ENCODE data around the gene ITGA2. TPM values are rescaled to one million over a fixed set of nuclear protein-coding genes. Genes with fewer than 3 reads are reported as not detected.
"Not testable (repeated sequence)": the region's sequence is repeated elsewhere in the genome, so short reads cannot be mapped to it uniquely, and the experiment has no call there.

ITGA2 gene
- total RNA-seq, 1 experiment from 2014 or later = 5.2 TPM

DNA sequence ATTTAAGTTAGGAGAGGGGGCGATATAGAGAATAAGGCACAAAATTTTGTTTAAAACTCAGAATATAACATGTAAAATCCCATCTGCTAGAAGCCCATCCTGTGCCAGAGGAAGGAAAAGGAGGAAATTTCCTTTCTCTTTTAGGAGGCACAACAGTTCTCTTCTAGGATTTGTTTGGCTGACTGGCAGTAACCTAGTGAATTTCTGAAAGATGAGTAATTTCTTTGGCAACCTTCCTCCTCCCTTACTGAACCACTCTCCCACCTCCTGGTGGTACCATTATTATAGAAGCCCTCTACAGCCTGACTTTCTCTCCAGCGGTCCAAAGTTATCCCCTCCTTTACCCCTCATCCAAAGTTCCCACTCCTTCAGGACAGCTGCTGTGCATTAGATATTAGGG lies 102.1 kb downstream of the ITGA2 start:
- peak in 1 of 2 experiments; percentile 66 for DNase-seq (ENCODE audit: low read depth in 1 of 2, low spot score in 2 of 2)
- no peaks in the 10 kb centered on the region for H3K9me3 ChIP-seq (replicated peaks)
- H3K27ac ChIP-seq = no peak overlapping the region; the same call in 1 of the 2 replicates
- H3K4me1 ChIP-seq (replicated peaks) = peaks cover 13% of the 10 kb centered on the region
- no peak overlapping the region for H3K4me3 ChIP-seq
- peaks cover 9% of the 10 kb centered on the region for H3K36me3 ChIP-seq
- H3K27me3 ChIP-seq (replicated peaks) = no peaks in the 10 kb centered on the region

DNA sequence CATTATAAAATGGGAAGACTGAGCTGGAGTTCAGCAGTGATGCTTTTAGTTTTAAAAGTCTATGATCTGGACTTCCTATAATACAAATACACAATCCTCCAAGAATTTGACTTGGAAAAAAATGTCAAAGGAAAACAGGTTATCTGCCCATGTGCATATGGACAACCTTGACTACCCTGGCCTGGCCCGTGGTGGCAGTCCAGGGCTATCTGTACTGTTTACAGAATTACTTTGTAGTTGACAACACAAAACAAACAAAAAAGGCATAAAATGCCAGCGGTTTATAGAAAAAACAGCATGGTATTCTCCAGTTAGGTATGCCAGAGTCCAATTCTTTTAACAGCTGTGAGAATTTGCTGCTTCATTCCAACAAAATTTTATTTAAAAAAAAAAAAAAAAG lies 103.1 kb downstream of the ITGA2 start:
- Histone ChIP-seq H3K9me3 (replicated peaks) (no peaks in the 10 kb centered on the region), H3K4me3 (no peak overlapping the region), H3K27ac (no peak overlapping the region), H3K27me3 (replicated peaks) (no peaks in the 10 kb centered on the region), H3K4me1 (replicated peaks) (peaks cover 13% of the 10 kb centered on the region), H3K36me3 (peaks cover 19% of the 10 kb centered on the region)
- DNase-seq (ENCODE audit: low read depth in 1 of 2, low spot score in 2 of 2) = no peak

DNA sequence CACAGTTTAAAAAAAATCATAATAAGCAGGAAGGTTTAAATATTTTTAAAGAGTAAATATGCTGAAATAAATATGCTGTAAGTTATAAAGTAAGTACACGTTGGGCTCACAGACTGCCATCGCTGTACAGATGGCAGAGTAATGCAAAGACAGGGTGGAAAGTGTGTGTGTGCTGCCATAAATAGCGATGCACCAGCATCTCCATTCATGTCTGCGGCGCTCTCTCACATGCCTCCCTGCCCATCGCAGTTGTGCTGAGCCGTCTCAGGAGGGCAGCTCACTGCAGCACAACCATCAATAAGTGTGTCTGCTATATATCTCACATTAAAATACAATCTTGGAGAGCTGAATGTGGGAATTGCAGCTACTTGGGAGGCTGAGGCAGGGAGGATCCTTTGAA lies 106.1 kb downstream of the ITGA2 start:
- Histone ChIP-seq H3K9me3 (replicated peaks) (no peaks in the 10 kb centered on the region), H3K27me3 (replicated peaks) (no peaks in the 10 kb centered on the region), H3K27ac (no peak overlapping the region), H3K36me3 (peaks cover 41% of the 10 kb centered on the region), H3K4me3 (no peak overlapping the region), H3K4me1 (replicated peaks) (peaks cover 13% of the 10 kb centered on the region)
- DNase-seq (ENCODE audit: low read depth in 1 of 2, low spot score in 2 of 2) = no peak

DNA sequence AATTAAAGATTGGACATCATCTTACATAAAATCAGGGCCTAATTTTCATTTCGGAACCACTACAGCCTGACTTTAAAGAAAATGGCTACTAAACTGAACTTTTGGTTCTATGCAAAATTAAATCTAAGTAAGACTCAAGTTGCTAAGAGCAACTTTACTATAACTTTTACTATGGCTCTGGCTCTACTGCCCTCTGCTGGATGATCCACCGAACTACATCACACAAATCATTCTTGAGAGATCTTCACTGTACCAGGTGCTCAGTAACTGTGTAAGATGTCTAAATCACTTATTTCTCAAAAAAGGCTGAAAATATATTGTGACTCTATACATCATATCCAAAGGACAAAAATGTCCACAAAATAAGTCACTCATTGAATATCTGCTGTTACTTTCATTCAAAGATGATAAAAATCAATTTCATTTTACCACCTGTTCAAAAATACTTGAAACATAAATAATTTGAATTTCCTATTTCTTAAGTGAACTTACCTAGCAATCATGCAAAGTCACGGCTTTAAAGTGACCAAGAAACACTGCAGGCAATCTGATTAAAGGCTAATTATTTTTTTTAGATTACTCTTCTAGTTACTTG lies 106.9 kb downstream of the ITGA2 start:
- H3K4me3 ChIP-seq = no peak overlapping the region
- peak; percentile 40 to 50 for DNase-seq (ENCODE audit: low read depth in 1 of 2, low spot score in 2 of 2)
- no peak overlapping the region for H3K27ac ChIP-seq
- no peaks in the 10 kb centered on the region for H3K9me3 ChIP-seq (replicated peaks)
- no peaks in the 10 kb centered on the region for H3K27me3 ChIP-seq (replicated peaks)
- peaks cover 11% of the 10 kb centered on the region for H3K4me1 ChIP-seq (replicated peaks)
- peaks cover 49% of the 10 kb centered on the region for H3K36me3 ChIP-seq

DNA sequence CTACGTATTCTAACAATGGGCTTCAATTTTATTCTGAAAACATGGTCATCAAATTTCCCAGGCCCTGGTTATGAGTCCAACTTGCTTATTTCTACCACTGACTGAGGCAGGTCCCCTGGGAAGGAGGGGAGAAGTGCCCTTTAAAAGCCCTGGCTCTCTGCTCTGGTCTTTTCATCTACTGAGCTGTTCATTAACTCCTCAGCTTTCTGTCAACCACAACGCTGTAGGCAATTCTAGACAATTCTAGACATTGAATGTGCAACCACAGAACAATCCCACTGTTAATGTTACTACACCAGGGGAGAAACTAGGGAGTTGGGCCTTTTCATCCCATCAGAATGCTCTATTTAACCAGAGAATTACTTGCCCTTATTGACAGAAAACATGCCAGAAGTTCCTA lies 110.4 kb downstream of the ITGA2 start:
- Histone ChIP-seq H3K27ac (no peak overlapping the region), H3K27me3 (replicated peaks) (no peaks in the 10 kb centered on the region), H3K4me1 (replicated peaks) (no peaks in the 10 kb centered on the region), H3K4me3 (no peak overlapping the region), H3K36me3 (peaks cover 77% of the 10 kb centered on the region), H3K9me3 (replicated peaks) (no peaks in the 10 kb centered on the region)
- no peak for DNase-seq (ENCODE audit: low read depth in 1 of 2, low spot score in 2 of 2)

DNA sequence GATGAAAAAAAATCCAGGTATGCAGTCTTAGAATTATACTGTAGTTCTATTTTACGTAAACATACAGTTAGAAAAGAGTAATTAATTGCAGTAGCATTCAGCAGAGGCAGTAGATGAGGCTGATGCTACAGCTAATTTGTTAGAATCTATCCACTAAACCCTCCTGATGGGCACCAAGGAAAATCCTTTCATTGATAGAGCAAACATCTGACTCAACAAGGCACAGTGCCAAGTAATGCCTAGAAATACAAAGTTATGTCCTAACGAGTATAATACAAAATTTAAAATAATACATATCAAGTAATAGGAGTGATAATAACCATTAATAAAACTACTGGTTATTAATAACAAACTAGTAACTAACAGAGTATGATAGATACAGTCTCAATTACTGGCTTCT lies 111.5 kb downstream of the ITGA2 start:
- no peaks in the 10 kb centered on the region for H3K27me3 ChIP-seq (replicated peaks)
- no peak for DNase-seq (ENCODE audit: low read depth in 1 of 2, low spot score in 2 of 2)
- H3K9me3 ChIP-seq (replicated peaks) = no peaks in the 10 kb centered on the region
- peaks cover 83% of the 10 kb centered on the region for H3K36me3 ChIP-seq
- H3K4me1 ChIP-seq (replicated peaks) = no peaks in the 10 kb centered on the region
- no peak overlapping the region for H3K27ac ChIP-seq
- no peak overlapping the region for H3K4me3 ChIP-seq

DNA sequence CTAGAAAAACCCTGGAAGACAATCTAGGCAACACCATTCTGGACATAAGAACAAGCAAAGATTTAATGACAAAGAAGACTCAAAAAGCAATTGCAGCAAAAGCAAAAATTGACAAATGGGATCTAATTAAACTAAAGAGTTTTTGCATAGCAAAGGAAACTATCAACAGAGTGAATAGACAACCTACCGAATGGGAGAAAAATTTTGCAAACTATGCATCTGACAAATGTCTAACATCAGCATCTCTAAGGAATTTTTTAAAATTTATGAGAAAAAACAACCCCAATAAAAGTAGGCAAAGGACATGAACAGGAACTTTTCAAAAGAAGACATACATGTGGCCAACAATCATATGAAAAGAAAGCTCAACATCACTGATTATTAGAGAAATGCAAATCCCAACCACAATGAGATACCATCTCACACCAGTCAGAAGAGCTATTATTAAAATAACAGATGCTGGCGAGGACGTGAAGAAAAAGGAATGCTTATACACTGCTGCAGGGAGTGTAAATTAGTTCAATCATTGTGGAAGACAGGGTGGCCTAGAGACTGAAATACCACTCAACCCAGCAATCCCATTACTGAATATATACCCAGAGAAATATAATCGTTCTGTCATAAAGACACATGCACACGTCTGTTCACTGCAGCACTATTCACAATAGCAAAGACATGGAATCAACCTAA lies 116.6 kb downstream of the ITGA2 start:
- Histone ChIP-seq H3K4me3 (no peak overlapping the region), H3K4me1 (replicated peaks) (no peaks in the 10 kb centered on the region), H3K27me3 (replicated peaks) (no peaks in the 10 kb centered on the region), H3K27ac (no peak overlapping the region), H3K36me3 (peaks cover 46% of the 10 kb centered on the region), H3K9me3 (replicated peaks) (no peaks in the 10 kb centered on the region)
- DNase-seq (ENCODE audit: low read depth in 1 of 2, low spot score in 2 of 2) = no peak

DNA sequence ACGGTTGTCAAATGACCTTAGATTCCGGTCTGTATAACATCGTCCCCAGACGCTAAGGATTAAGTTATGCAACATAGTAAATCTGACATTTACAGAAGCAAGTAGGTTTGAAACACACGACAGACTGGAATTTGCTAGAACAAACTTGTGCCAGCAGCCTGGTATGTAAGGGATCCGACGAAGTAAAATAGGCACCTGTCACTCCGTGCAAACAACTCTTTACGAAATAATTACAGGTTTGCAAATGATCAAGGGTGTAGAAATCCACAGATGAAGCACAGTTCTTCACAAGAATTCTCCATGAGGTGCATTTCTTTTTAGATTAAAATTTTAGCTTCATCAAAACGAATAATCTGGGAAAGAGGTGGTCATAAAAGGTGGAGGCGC lies 119.9 kb downstream of the ITGA2 start:
- Histone ChIP-seq H3K4me1 (replicated peaks) (no peaks in the 10 kb centered on the region), H3K9me3 (replicated peaks) (no peaks in the 10 kb centered on the region), H3K36me3 (peaks cover 20% of the 10 kb centered on the region), H3K27ac (no peak overlapping the region), H3K27me3 (replicated peaks) (no peaks in the 10 kb centered on the region), H3K4me3 (peak overlapping the region; percentile 61)
- DNase-seq (ENCODE audit: low read depth in 1 of 2, low spot score in 2 of 2) = no peak

DNA sequence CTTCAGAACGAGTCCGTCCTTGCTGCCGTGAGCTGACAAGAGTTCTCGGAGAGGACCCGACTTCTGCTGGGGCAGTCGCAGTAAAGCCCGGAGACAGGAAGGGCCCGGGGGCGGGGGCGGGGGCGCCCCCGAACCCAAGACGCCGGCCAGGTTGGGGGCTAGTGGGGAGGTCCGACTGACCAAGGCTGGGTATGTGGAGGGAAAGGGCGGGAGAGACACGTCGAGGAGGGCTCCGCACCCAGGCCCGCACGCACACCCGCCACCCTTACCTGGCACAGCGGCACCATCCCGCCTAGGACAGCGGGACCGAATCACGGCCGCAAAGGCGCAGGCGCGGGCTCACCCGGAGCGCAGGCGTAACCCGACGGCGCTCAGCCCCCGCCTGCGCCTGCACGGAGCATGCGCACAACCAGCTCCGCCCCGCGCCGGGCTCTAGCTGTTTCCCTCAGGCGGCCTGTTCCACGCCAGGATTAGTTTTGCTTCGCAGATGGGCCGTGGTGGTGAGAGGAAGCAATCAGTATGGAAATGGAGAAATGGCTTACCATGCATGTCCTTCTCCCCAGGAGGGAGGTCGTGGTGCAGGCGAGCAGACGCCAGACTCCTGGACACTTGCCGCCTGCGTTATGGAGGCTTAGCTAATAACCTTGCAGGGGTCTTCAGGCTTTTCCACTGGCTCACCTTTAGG lies 120.4 kb downstream of the ITGA2 start, which contains the start of gene MOCS2:
Gene MOCS2, minus strand, starts transcription at position 315 of the 685 bp plus-strand sequence. CDS start 2,583 bp downstream, outside the sequence.
- DNase-seq (ENCODE audit: low read depth in 1 of 2, low spot score in 2 of 2) = peak; percentile 77 to 86
- Histone ChIP-seq H3K27me3 (replicated peaks) (no peaks in the 10 kb centered on the region), H3K27ac (no peak within 1 kb of the TSS), H3K4me1 (replicated peaks) (no peaks in the 10 kb centered on the region), H3K36me3 (peaks cover 15% of the 10 kb centered on the region), H3K9me3 (replicated peaks) (no peaks in the 10 kb centered on the region), H3K4me3 (peak within 1 kb of the TSS; percentile 61)

DNA sequence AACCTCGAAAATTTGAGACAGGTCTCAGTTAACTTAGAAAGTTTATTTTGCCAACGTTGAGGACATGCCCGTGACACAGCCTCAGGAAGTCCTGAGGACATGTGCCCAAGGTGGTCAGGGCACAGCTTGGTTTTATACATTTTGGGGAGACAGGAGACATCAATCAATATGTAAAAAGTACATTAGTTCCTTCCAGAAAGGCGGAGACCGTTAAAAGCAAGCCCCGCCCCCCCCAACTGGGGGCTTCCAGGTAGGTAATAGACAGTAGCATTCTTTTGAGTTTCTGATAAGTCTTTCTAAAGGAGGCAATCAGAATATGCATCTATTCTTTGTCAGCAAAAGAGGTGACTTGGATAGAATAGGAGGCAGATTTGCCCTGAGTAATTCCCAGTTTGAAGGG lies 121.0 kb downstream of the ITGA2 start:
- Histone ChIP-seq H3K27me3 (replicated peaks) (no peaks in the 10 kb centered on the region), H3K36me3 (peaks cover 9% of the 10 kb centered on the region), H3K27ac (no peak overlapping the region), H3K4me3 (peak overlapping the region; percentile 61), H3K9me3 (replicated peaks) (no peaks in the 10 kb centered on the region), H3K4me1 (replicated peaks) (no peaks in the 10 kb centered on the region)
- no peak for DNase-seq (ENCODE audit: low read depth in 1 of 2, low spot score in 2 of 2)

DNA sequence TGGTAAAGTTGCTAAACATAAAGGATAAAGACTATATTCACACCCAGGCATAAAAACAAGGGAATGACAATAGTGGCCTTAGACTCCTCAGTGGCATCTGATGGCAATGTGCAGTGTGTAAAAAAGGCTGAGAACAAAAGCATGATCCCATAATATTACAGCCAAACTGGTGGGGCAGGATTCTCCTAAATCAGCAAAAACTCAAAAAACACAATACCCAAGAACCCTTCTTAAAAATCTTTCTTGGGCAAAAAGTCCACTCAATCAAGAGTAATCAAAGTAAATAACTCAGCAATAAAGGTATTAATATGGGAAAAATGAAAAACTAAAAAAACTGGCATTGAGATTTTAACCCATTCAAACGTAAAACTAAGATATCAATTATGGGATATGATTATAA lies 122.0 kb downstream of the ITGA2 start:
- H3K4me3 ChIP-seq = no peak overlapping the region
- no peaks in the 10 kb centered on the region for H3K4me1 ChIP-seq (replicated peaks)
- no peak for DNase-seq (ENCODE audit: low read depth in 1 of 2, low spot score in 2 of 2)
- H3K36me3 ChIP-seq = peaks cover 8% of the 10 kb centered on the region
- H3K9me3 ChIP-seq (replicated peaks) = no peaks in the 10 kb centered on the region
- H3K27me3 ChIP-seq (replicated peaks) = no peaks in the 10 kb centered on the region
- no peak overlapping the region for H3K27ac ChIP-seq

DNA sequence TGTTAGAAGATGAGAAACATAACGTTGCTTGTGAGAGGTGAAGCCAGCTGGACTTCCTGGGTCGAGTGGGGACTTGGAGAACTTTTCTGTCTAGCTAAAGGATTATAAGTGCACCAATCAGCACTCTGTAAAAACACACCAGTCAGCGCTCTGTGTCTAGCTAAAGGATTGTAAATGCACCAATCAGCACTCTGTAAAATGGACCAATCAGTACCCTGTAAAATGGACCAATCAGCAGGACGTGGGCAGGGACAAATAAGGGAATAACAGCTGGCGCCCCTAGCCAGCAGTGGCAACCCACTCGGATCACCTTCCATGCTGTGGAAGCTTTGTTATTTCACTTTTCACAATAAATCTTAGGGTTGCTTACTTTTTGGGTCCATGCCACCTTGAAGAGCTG lies 123.2 kb downstream of the ITGA2 start:
- DNase-seq (ENCODE audit: low read depth in 1 of 2, low spot score in 2 of 2); H3K4me1 ChIP-seq (replicated peaks); H3K9me3 ChIP-seq (replicated peaks); H3K36me3 ChIP-seq; H3K27me3 ChIP-seq (replicated peaks); H3K4me3 ChIP-seq; H3K27ac ChIP-seq: not testable (repeated sequence)

DNA sequence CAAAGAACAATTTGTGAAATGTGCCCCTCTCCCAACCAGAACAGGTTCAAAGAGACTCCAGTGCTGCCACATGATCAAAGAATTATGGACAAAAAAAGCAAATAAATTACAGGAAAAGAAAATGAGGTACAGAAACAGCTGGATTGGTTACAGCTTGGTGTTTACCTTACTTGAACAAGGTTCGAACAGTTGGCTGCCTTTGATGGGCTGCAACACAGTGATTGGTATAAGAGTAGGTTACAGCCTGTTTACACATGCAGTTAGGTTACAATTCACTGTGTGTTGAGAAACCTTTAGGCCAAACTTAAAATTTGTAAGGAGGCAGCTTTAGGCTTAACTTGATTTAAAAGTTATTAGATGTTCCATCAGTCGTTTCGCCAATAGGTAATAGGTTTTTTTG lies 123.8 kb downstream of the ITGA2 start:
- Histone ChIP-seq H3K4me1 (replicated peaks) (no peaks in the 10 kb centered on the region), H3K27me3 (replicated peaks) (no peaks in the 10 kb centered on the region), H3K4me3 (no peak overlapping the region), H3K27ac (no peak overlapping the region), H3K9me3 (replicated peaks) (no peaks in the 10 kb centered on the region), H3K36me3 (no peaks in the 10 kb centered on the region)
- no peak for DNase-seq (ENCODE audit: low read depth in 1 of 2, low spot score in 2 of 2)

DNA sequence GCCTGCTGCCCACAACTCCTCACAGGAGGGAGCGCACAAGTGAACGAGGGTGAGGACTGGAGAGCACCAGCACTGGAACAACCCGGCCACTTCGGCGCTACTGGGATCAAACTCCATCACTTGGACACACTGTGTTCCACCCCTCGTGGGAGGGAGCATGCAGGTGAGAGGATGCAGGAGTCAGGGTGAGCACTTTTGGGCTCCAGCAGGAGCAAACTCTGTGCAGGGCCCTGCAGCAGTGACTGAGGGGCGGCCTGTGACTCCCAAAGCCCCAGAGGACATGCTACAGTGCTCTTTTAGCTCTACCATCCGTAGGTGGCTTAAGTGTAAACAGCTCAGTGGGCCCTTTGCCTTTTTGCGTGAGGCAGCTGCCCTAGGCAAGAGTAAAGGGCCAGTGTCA lies 124.8 kb downstream of the ITGA2 start:
- Histone ChIP-seq H3K4me3 (no peak overlapping the region), H3K36me3 (no peaks in the 10 kb centered on the region), H3K27me3 (replicated peaks) (no peaks in the 10 kb centered on the region), H3K4me1 (replicated peaks) (no peaks in the 10 kb centered on the region), H3K27ac (no peak overlapping the region), H3K9me3 (replicated peaks) (no peaks in the 10 kb centered on the region)
- DNase-seq (ENCODE audit: low read depth in 1 of 2, low spot score in 2 of 2) = no peak

Data from SJSA1 (cell line).